Upper lobe of left lung (tissue), 6 donors: ENCODE measurements around the gene GBF1. TPM values are rescaled to one million over a fixed set of nuclear protein-coding genes. Genes with fewer than 3 reads are reported as not detected.

Experiments
- ATAC-seq, 2 donors: fragments of 200-7000 bp; cut with Tn5 transposase; one replicate each; pipeline ENCODE4 v1.9.1; 2022; ENCODE audit warnings: mild to moderate bottlenecking in 2 of 2, moderate library complexity in 2 of 2; ENCODE audit not compliant: low FRiP score in 2 of 2
- DNase-seq, 2 donors: peaks; one replicate each; pipeline ENCODE4 v3.0.0-alpha.2; 2019 to 2020
- H3K27ac ChIP-seq, 4 donors: fragments of 200-600 bp; sonication (generic); one replicate each; pipeline ENCODE4 v1.5.1; 2016 to 2019
- H3K27me3 ChIP-seq, 4 donors: fragments of 200-600 bp; sonication (generic); one replicate each; pipeline ENCODE4 v1.5.1; 2017 to 2019
- H3K36me3 ChIP-seq, 4 donors: fragments of 200-600 bp; sonication (generic); one replicate each; pipeline ENCODE4 v1.5.1; 2016 to 2019
- H3K4me1 ChIP-seq, 4 donors: fragments of 200-600 bp; sonication (generic); one replicate each; pipeline ENCODE4 v1.5.1; 2018 to 2019
- H3K4me3 ChIP-seq, 4 donors: fragments of 200-600 bp; sonication (generic); one replicate each; pipeline ENCODE4 v1.5.1; 2017 to 2019; ENCODE audit warnings: mild to moderate bottlenecking in 2 of 4, moderate library complexity in 1 of 4
- H3K9me3 ChIP-seq, 4 donors: fragments of 200-600 bp; sonication (generic); one replicate each; pipeline ENCODE4 v1.5.1; 2018 to 2019
- EP300 ChIP-seq, 4 donors: sonication (generic); formaldehyde crosslinking; IDR thresholded peaks; one replicate each; pipeline ENCODE4 v1.5.1; 2017; ENCODE audit warnings: antibody characterized with exemption in 4 of 4, control low read depth in 2 of 4
- POLR2A ChIP-seq, 4 donors: fragments of 450-650 bp; IDR thresholded peaks; one replicate each; pipeline ENCODE4 v1.5.1; 2016 to 2017; ENCODE audit warnings: antibody characterized with exemption in 4 of 4, mild to moderate bottlenecking in 2 of 4
- POLR2AphosphoS5 ChIP-seq, 2 donors: sonication (generic); formaldehyde crosslinking; IDR thresholded peaks; one replicate each; pipeline ENCODE4 v1.5.1; 2017; ENCODE audit warnings: antibody characterized with exemption in 2 of 2
- WGBS, 2 donors: methylation state at CpG; one replicate each; pipeline ENCODE4 v1.1.5; 2017 to 2018; 5-methylcytosine and 5-hydroxymethylcytosine counted together
- total RNA-seq, 6 donors: library from RNA; depleted of rRNA in 4 of 6; stranded (reverse); fragments of >200 nt in 4 of 6; gene quantifications; one replicate each; pipeline versions ENCODE4 v1.1.0 to v1.2.1, GENCODE V29; 2016 to 2021
- TF ChIP-seq, protein P1 (sequence below), 6 experiments: fragments of 450-650 bp in 4 of 6; fragments of 200-600 bp in 2 of 6; sonication (generic) in 2 of 6; IDR thresholded peaks; one replicate each; pipeline ENCODE4 v1.5.1; 2016 to 2019; ENCODE audit warnings: antibody characterized with exemption in 6 of 6
- donor health status: DM: no; HTN: no; CAD: no; lungs with moderate emphysema.
- donor health status: DM: no; HTN: yes; CAD: no; lungs with severe emphysema.

Gene GBF1
- total RNA-seq, 6 donors from 2014 or later, result 36.7 to 59.7 (median 44.4) TPM

DNA sequence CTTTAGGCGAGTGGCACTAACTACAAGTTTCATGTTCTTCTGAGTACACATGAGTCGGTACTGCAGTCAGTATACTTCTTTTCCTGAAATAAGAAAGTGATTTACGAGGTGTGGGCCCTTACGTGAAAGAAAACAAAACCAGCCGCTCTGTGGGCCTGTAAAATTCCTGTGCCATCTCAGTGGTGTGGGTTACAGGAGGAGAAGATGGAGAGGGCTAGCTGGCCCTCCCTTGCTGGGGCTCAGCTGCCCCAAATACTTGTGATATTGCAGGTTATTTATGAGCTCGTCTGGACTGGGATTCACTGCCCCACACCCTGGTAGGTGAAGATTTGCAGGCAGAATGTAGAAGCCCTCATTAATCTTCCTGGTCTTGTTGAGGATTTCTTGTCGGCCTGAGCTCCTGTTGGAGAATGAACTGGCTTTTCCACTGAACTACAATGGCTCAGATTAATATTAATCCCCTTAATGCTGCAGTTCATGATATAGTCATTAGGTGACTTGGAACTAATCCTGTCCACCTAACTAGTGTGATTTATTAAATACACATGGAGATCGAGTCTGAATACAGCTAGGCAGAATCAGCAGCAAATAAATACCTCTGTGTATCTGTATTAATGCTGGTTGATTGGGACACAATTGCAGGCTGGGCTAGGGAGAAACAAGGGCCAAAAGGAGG lies 68.0 kb downstream of the GBF1 start:
- H3K27me3 ChIP-seq, result no peaks in the 10 kb centered on the region
- peaks cover 0 to 4% (median 0%) of the 10 kb centered on the region in 4 donors for H3K36me3 ChIP-seq
- 68 to 75% methylated on average over 8 of the region's 8 CpGs for WGBS, 2 donors
- ATAC-seq (no peak), DNase-seq (no peak)
- H3K9me3 ChIP-seq, result no peaks in the 10 kb centered on the region
- H3K4me1 ChIP-seq, result peaks cover 10 to 16% (median 12%) of the 10 kb centered on the region in 4 donors
- H3K27ac ChIP-seq, result no peak overlapping the region
- TF ChIP-seq POLR2A (IDR thresholded peaks at IDR 0.05) (no peak), POLR2AphosphoS5 (IDR thresholded peaks at IDR 0.05) (no peak), EP300 (IDR thresholded peaks at IDR 0.05) (no peak)
- TF ChIP-seq, protein P1, sequence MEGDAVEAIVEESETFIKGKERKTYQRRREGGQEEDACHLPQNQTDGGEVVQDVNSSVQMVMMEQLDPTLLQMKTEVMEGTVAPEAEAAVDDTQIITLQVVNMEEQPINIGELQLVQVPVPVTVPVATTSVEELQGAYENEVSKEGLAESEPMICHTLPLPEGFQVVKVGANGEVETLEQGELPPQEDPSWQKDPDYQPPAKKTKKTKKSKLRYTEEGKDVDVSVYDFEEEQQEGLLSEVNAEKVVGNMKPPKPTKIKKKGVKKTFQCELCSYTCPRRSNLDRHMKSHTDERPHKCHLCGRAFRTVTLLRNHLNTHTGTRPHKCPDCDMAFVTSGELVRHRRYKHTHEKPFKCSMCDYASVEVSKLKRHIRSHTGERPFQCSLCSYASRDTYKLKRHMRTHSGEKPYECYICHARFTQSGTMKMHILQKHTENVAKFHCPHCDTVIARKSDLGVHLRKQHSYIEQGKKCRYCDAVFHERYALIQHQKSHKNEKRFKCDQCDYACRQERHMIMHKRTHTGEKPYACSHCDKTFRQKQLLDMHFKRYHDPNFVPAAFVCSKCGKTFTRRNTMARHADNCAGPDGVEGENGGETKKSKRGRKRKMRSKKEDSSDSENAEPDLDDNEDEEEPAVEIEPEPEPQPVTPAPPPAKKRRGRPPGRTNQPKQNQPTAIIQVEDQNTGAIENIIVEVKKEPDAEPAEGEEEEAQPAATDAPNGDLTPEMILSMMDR (IDR thresholded peaks at IDR 0.05), result no peak
- no peak overlapping the region for H3K4me3 ChIP-seq

DNA sequence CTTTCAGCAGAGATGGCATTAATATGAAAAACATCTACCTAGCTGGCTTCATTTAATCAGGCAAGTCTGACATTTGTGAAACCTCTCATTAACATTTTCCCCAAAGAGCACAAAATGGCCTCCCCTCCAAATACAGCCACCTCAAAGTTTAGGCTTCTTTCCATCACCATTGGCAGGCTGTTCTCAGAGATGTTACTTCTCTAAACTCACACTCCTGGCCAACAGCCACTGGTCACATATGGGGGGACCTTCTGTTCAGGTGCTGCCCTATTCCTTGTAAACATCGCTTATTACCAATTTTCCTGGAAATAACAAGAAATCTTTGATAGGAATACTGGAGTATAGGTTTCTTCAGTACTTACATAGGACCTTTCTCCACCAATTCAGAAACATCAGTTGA lies 69.5 kb downstream of the GBF1 start:
- Histone ChIP-seq H3K27me3 (no peaks in the 10 kb centered on the region), H3K4me3 (no peak overlapping the region), H3K27ac (no peak overlapping the region), H3K36me3 (peaks cover 0 to 4% (median 0%) of the 10 kb centered on the region in 4 donors), H3K4me1 (peaks cover 10 to 16% (median 12%) of the 10 kb centered on the region in 4 donors), H3K9me3 (no peaks in the 10 kb centered on the region)
- 100% methylated on average over 1 of the region's 1 CpG for WGBS, 2 donors
- DNase-seq (no peak), ATAC-seq (no peak)
- no peak for TF ChIP-seq POLR2AphosphoS5 (IDR thresholded peaks at IDR 0.05)
- TF ChIP-seq, protein P1 (IDR thresholded peaks at IDR 0.05), result no peak
- no peak for TF ChIP-seq EP300 (IDR thresholded peaks at IDR 0.05)
- TF ChIP-seq POLR2A (IDR thresholded peaks at IDR 0.05), result no peak

DNA sequence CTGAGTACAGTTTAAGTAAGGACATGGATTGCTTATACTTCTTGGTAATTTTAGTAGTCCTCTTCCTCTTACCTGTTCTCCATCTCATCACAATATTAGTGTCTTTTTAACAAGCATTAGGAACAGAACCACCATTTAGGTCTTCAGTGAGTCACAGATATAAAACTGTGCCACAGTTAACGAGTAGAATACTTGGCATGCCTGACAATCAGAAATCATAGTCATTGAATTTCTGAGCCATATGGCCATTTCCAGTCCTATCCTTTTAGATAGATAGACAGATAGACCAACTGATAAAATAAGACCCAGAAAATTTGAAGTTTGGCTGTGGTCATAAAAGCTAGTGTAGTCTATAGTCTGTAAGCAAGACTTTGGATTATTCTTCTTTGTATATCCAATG lies 71.1 kb downstream of the GBF1 start:
- no peak for DNase-seq
- WGBS, 2 donors, result 94 to 100% methylated on average over 1 of the region's 1 CpG

DNA sequence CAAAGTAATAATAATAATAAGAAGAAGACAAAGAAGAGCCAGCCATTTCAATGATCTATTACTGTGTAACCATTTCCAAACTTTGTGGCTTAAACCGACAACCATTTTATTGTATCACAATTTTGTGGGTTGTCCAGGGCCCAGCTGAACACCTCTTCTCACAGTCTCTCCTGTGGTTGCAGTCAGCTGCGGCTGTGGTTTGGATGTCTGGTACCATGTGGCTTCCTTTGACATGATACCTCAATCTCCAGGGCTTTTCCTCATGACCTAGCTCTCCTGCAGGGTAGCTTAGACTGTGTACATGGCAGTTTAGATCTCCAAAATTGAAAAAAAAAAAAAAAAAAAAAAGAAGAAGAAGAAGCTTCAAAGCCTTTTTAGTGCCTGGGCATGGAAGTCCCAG lies 77.6 kb downstream of the GBF1 start:
- WGBS, 2 donors, result 61 to 79% methylated on average over 2 of the region's 2 CpGs
- Histone ChIP-seq H3K4me1 (peaks cover 0 to 11% (median 4%) of the 10 kb centered on the region in 4 donors), H3K9me3 (no peaks in the 10 kb centered on the region), H3K36me3 (peaks cover 0 to 4% (median 2%) of the 10 kb centered on the region in 4 donors), H3K4me3 (no peak overlapping the region), H3K27ac (no peak overlapping the region), H3K27me3 (no peaks in the 10 kb centered on the region)
- no peak for DNase-seq
- ATAC-seq, result no peak
- TF ChIP-seq EP300 (IDR thresholded peaks at IDR 0.05) (no peak), POLR2A (IDR thresholded peaks at IDR 0.05) (no peak), POLR2AphosphoS5 (IDR thresholded peaks at IDR 0.05) (no peak)
- TF ChIP-seq, protein P1 (IDR thresholded peaks at IDR 0.05), result no peak

More for the DNA sequence above, 71.1 kb downstream of the GBF1 start:
- Histone ChIP-seq H3K4me1 (peaks cover 0 to 10% (median under 1%) of the 10 kb centered on the region in 4 donors), H3K27me3 (no peaks in the 10 kb centered on the region), H3K9me3 (no peaks in the 10 kb centered on the region), H3K4me3 (no peak overlapping the region), H3K36me3 (peaks cover 0 to 4% (median 0%) of the 10 kb centered on the region in 4 donors), H3K27ac (no peak overlapping the region)
- no peak for ATAC-seq
- TF ChIP-seq EP300 (IDR thresholded peaks at IDR 0.05), result no peak
- TF ChIP-seq, protein P1 (IDR thresholded peaks at IDR 0.05), result no peak
- TF ChIP-seq POLR2AphosphoS5 (IDR thresholded peaks at IDR 0.05), result no peak
- TF ChIP-seq POLR2A (IDR thresholded peaks at IDR 0.05), result no peak

DNA sequence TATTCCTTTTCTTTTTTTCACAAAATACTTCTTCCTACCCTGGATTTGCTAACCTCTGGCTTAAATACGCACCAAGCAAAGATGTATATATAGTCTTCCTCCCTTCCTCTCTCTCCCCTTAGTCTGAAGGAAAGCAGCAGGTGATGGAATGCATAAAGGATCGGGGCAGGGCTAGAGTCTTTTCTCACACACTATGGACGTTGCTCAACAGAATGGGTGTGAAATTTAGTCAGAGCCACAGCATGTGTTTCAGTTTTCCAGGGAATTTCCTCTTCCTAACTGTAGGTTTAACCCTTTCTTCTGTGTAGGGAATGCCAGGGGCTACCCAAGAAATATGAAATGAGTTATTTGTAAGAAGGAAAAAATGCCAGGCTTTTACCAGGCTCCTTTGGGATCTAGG lies 78.7 kb downstream of the GBF1 start:
- Histone ChIP-seq H3K36me3 (peaks cover 0 to 4% (median 2%) of the 10 kb centered on the region in 4 donors), H3K27me3 (no peaks in the 10 kb centered on the region), H3K4me3 (no peak overlapping the region), H3K4me1 (peaks cover 0 to 11% (median 4%) of the 10 kb centered on the region in 4 donors), H3K9me3 (no peaks in the 10 kb centered on the region), H3K27ac (no peak overlapping the region)
- no peak for DNase-seq
- no peak for ATAC-seq
- no peak for TF ChIP-seq POLR2AphosphoS5 (IDR thresholded peaks at IDR 0.05)
- TF ChIP-seq POLR2A (IDR thresholded peaks at IDR 0.05), result no peak
- TF ChIP-seq, protein P1 (IDR thresholded peaks at IDR 0.05), result no peak
- no peak for TF ChIP-seq EP300 (IDR thresholded peaks at IDR 0.05)
- 58 to 68% methylated on average over 3 of the region's 3 CpGs for WGBS, 2 donors
